NCI-H2196 treated with DMSO at 0.1 percent for 48 hours (cell line): Measurements from ENCODE around the gene FADS2.

Source experiments
- DNase-seq: peaks from one replicate; lab custom pipeline; 2025; ENCODE audit not compliant: unreplicated experiment; lab: John Stamatoyannopoulos, UW

Gene FADS2

DNA sequence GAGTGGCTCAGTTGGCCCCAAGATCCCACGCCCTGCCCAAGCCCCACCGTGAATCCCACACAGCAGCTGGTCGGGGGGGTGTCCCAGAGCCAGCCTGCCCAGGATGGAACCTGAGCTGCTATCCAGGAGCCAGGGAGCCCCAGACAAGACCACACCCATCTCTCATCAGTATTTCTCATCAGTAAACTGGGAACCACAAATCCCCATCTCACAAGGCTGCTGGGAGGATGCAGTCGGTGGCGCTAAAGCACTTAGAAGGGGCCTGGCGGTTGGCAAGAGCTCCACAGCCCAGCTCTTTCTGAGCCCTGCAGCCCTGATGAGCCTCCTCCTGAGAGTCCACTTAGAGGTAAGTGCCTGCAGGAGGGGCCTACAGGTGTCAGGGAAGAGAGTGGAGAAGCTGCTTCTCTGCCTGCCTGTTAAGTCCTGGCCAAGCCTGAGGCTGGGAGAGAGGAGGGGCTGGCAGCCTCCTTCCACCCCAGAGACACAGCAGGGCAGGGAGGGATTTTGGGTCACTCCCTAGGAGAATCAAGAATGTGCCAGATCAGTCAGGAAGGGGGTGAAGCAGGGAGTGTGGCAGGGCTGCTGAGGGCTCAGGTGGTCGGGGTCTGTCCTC is 57.2 kb downstream of the FADS2 start:
- DNase-seq: peak; percentile 6

DNA sequence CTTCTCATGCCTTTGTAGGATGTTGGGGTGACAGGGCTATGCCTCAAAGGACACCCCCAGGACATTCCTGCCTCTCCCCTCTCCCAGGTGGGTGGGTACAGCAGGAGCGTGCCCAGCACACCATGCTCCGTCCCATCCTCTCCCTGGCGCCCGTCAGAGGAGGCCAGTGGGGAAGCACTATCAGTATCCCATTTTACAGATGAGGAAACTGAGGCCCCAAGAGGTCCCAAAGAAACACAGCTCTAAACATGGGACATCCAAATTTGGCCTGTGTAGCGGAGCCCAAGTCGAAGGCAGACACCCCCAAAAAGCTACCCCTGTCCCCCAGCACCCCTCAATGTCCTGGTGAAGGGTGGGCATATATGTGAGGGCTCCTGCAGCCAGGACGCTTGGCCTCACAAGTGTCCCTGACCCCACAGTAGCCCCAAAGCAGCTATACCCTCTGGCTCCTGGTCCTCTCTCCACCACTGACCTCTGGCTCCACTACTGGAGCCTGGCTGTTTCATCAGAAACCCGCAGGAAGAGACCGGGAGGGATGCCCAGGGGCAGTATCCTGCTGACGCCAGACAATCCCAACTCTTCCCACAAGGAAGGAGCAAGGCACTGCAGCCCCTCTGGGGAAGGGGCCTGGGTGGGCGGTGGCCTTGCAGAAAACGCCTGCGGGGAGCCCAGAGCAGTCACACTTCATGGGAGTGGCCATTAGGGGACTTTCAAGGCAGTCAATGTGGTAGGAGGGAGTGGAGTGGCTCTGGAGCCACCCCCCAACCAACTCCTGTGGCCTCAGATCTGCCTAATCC is 57.9 kb downstream of the FADS2 start:
- DNase-seq: no peak

DNA sequence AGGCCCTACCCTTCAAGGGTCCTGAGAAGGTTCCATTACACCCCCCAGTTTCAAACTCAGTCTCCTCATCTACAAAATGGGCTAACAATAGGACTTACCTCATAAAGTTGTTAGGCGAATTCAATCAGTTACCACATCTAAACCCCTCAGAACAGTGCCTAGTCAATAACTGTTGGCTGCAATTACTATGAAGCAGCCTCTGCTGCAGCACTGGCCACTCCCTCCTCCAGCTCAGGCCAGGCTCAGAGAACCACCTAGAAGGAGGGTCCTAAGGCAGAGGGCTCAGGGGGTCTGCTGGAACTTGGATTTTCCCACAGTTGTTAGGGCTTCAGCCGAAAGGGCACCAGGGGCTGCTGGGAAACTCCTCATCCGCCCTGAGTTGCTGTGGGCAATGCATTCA is 58.5 kb downstream of the FADS2 start:
- no peak for DNase-seq

DNA sequence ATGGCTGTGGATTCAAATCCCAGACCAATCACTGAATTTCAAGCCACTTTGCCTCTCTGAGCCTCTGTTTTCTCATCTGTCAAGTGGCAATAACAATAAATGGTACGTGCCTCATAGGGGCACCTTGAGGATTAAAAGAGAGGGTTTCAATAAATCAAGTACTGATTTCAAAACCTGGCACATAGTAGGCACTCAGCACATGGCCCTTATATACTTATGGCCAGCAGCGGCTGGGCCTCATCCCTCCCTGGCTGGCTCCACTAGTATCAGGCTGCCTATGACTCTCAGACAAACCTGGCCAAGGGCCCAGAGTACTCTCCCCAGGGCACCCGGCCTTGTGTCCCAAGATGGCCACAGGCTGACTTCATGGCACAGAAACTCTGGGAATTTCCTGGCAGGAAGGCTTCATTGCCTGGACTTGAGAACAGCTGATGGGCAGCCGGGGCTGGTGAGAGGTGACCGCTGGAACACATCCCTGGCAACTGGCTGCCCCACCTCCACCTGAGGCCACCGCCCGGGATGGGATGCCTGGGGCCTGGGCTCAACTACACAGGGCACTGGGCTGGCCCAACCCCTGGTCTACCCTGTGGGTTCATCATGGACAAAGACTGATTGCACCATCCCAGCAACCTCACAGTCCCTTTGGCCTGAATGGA is 59.9 kb downstream of the FADS2 start:
- DNase-seq: peak; percentile 31

DNA sequence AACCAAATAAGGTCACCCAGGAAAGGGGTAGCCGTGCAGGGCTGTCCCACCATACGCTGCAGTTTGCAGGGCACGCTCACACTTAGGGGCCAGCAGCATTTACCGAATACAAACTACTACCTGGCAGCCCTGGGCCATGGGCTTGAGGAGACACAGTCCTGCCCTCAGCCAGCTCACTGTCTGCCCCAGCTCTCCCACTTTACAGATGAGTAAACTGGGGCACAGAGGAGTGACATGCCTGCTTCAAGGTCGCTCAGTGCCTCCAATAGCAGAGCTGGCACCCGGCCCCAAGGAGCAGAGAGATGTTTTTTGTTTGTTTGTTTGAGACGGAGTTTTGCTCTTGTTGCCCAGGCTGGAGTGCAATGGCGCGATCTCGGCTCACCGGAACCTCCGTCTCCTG is 60.5 kb downstream of the FADS2 start:
- DNase-seq: no peak

DNA sequence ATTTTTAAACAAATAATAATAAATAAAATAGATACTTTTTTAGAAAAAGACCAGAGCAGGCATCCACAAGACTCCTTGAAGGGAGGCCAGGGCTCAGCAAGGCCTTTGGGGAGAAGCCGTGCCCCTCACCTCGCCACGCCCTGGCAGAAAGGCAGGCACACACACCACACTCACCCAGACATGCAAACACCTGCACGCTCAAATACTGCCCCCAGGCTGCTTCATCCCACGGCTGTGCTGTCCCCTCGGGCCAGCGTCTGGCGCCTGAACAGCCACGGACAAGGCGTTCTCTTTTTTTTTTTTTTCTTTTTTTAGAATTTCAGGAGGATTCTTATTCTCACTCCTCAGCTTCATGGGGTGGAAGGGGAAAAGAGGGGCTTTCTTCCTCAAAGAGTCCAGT is 61.7 kb downstream of the FADS2 start:
- no peak for DNase-seq

DNA sequence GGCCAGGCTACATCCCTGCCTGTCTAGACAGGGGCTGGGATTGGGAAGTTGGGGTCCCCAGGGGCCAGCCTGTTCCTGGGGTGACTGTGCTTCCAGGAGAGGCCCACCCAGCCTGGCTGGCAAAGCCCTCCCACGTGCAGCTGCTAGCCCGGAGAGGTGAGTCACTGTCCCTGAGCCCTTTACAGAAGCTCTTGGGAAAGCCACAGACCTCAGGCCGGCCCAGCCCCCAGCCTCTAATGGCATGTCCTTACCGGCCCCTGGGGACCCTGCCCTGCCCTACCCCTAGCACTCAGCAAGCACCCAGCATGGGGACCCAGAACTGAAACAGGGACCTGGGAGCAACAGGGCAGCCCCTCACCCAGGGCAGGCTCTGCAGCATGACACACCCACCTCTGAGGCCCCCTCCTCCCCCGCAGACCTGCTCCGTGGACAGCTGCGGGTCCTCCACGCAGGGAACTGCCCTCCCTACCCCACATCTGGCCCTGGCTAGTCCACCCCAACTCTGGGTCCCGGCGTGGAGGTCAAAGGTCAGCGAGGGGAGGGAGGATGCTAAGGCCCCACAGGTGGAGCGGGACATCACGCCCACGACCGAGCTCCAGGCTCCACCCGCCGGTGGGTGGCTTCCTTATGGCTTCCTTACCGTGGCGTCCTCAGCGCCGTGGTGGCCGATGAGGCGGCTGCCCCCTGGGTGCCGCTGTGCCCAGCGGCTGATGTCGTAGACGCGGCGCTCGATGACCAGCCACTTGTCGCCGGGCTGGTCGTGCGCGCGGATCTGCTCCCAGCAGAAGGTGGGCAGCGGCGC is 62.6 kb downstream of the FADS2 start:
- no peak for DNase-seq

DNA sequence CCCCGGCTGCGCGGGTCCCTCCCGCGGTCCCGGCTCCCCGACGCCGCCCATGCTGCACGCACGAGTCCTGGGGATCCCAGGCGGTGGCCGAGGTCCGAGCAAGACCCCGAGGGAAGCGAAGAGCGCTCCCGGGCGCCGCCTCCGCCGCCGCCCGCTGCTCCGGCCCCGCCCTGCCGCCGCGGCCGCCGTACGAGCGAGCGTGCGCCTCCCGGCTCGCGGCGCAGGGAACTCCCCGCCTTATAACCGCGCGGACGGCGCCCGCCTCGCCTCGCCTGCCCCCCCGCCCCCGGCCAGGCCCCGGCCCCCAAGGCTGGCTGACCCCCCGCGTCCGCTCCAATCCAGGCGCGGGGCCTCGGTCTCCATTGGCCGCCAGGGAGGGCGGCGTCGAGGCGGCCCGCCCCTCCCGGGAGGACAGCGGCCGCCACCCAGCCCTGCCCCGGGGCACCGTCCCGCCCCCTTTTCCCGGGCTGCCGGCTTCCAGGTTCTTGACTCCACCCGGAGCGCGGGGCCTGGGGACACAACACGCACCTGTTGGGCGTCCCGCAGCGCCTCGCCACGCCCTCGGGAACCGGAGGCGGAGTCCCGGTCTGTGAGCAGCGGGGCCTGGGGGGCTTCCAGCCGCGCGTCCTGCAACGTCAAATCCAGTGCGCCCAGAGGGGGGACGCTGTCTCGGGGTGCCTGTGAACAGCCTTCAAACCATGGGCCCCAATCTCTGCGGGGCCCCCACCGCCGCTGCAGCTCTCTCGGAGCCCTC is 63.4 kb downstream of the FADS2 start, which contains the start of gene FADS3:
Gene FADS3 (minus strand): TSS at position 215 of the 754 bp plus-strand sequence. CDS start 164 bp downstream, at position 51.
- DNase-seq: peak; percentile 79

DNA sequence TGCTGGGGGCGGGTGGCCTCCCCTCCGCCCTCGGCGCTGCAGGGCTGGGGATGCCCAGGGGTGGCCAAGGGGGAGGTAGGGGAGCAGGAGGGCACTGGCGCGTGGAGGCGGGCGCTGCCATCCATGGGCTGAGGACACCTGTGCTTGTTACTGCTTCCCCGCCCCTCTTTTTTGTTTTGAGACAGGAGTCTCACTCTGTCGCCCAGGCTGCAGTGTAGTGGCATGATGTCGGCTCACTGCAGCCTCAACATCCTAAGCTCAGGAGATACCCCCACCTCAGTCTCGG is 63.9 kb downstream of the FADS2 start:
- DNase-seq: no peak

DNA sequence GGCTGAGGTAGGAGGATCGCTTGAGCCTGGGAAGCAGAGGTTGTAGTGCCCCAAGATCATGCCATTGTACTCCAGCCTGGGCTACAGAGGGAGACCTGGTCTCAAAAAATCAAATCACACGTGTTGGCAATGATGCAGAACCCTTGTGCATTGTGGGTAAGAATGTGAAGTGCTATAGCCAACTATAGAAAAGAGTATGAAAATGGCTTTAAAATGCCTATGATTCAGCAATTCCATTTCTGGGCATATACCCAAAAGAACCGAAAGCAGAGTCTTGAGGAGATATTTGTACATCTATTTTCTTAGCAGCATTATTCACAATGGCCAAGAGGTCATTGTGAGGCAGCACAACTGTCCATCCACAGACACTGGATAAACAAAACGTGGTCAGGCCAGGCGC is 65.9 kb downstream of the FADS2 start:
- DNase-seq: no peak

DNA sequence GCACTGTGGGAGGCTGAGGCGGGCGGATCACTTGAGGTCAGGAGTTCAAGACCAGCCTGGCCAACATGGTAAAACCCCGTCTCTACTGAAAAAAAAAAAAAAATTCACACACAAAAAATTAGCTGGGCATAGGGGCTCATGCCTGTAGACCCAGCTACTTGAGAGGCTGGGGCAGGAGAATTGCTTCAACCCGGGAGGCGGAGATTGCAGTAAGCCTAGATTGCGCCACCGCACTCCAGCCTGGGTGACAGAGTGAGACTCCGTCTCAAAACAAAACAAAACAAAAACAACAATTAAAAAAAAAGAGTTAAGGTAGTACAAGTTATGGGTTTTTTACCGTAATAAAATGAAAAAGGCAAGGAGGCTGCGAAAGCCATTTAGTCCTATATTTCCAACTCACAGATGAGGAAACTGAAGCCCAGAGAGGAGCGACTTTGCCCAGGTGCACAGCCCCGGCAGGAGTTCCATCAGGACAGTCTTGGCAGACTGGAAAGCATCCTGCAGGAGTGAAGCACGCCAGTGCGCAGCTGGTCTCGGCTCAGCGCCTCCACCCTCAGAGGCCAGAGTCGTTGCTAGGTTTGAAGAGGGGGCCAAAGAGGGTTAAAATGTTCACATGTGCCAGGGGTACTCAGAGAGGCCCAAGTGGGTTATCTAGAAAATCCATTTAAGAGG is 67.1 kb downstream of the FADS2 start:
- DNase-seq: no peak

DNA sequence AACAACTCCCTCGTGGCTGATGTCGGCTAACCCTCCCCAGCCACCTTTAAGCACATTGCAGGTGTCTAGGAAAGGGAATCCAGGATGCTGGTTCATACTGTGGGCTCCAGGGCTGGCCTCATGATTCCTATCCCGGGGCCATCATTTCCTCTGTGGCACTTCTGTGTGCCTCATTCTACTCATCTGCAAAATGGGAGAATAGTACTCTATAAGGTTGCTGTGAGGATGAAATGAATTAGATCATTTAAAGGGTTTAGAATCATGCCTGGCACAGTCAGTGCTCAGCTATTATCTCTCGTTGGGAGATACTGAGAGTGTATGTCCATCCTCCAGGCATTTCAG is 67.6 kb downstream of the FADS2 start:
- no peak for DNase-seq

DNA sequence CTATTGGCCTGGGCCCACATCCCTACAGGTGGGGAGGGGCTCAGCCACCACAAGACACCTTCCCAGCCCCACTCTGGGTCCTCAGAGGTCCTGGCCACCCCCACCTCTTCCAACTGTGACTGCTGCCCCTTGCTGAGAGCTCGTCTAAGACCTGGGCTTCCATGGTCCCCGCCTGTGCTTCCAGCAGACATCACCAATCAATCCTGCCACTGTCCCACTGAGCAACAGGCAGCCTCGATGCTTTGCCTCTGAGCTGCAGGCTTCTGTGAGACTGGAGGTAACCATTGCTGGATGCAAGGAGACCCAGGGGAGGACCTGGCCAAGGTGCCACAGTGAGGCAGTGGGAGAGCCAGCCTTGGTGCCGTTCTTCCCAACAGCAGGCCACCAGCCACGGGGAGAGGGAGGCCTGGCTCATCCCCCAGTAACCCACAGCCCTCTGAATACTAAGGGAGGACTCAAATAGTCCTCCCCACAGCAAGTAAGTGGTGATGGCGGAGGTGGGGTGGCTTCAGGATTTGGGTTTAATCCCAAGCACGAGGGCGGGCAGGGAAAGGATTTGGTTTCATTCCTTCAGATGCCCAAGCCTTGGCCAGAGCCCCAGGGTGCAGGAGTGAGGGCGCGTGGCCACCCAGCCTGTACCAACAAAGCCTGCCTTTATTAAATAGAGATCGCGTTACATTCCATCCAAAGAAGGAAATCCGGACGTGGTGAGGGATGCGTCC is 68.7 kb downstream of the FADS2 start:
- peak; percentile 6 for DNase-seq

DNA sequence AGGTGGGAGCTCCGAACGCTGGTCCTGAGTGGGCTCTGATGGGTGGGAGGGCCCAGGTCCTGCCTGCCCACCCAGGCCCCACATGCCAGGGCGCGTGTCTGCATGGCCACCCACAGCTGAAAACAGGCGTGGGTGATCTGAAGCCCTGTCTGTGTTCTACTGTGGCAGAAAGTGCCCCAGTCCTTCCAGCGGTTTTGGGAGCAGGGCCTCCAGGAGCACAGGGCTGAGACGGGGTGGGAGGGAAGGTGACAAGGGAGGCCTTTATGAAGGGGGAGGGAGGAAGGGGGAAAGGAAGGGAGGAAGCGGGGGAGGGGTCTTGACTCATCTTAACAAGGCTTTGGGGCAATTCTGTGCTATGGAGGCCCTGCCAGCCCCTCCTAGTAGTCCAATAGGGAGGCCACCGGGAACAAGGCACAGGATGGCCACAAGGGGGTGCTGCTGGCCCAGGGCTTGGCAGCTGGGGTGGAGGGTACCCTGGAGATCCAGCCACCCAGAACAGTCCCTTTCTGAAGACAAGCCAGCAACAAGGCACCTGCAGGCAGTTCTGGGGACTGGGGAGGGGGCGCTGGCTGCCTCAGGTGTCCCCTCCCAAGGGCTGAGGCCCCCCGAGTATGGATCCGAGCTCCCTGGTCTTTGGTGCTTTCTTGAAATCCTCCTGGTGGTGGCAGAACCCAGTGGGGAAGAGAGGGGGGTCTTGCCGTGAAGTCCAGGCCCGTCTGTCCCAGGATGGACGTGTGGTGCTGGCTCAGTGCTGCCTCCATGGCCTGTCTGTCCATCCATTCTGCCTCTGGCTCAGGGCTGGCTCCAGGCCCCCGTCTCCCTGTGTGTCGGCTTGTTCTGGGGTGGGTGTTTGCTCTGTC is 69.5 kb downstream of the FADS2 start:
- peak; percentile 18 for DNase-seq

DNA sequence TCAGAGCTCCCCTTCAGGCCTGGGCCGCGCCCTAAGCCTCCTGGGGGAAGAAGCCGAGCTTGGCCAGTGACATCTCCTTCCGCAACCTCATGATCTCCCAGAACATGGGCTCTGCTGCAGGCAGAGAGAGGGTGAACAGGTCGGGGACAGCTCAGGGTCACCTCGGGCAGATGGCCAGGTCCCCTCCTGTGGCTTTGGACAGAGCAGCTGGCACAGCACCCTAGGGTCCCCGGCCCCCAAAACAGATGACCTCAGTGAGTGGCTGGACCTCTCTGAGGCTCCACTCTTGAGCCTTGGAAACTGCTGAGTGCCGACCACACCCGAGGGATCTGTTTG is 70.1 kb downstream of the FADS2 start:
- no peak for DNase-seq

DNA sequence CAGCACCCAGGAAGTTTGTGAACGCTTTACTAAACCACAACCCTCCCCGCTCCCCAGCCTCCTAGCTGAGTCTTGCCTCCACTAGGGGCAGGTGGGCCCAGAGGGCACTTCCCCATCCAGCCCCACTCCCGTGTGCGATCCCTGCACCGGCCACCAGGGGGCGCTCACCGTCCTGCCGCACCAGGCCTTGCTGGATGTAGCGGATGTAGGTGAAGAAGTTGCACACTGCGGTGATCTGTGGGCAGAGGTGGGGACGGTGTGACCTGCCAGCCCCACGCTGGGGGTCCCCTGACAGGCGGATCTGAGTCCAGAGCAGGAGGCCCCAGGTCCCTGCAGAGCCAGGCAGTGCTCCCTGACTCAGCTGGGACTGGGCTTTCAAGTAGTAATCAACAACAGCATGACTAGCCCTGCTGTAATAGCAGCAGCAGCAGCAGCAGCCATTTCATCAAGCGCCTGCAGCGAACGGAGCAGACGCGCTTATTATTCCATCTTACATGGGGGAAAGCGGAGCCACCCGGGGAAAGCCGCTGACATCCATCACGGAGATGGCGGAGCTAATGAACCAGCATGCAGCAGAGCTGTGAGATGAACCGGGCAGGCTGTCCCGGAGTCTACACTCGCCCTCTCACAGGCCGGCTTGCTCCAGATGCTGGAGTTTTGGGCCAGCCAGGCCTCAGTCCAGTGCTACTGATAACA is 71.2 kb downstream of the FADS2 start:
- DNase-seq: peak; percentile 34

DNA sequence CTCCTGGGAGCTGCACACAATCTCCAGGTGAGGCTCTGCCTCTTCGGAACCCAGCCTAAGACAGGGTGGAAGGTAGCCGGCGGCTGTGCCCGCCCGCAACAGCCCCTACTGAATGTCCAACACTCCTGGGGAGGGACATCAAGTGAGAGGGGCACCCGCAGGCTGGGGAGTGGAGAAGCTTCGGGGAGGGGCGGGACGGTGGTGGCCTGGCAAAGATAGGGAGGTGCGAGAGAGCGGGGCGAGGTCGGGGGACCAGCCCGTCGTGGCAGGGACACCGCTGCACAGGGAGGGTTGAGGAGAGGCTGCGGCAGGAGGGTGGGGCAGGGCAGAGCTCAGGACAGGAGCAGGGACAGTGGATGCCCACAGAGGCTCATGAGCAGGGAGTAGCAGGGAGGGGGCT is 72.2 kb downstream of the FADS2 start:
- DNase-seq: no peak

DNA sequence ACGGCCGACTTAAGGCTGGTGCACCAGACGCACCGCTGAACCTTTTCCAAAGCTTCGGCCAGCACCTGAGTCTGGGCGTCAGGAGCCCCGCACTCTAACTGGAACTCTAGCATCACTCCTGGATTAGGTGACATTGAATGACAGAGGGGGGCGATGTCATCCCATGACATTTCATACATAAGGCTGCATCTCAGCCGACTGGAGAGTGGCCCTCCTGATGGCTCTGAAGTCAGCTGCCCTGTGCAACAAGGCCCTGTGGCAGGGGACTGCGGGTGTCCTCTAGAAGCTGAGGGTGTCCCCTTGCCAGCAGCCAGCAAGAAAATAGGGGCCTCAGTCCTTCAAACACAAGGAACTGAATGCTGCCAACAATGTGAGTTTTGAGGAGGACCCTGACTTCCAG is 73.3 kb downstream of the FADS2 start:
- DNase-seq: no peak
